PC-9 (cell line): ENCODE results near the gene AVPI1. TPM values are rescaled to one million over a fixed set of nuclear protein-coding genes. Genes with fewer than 3 reads are reported as not detected.

Experiments
- BruUV-seq: library from RNA; stranded (reverse); fragments of 400-500 nt; replicated peaks from 2 replicates; lab custom pipeline; 2021; lab: Mats Ljungman, UMichigan
- CTCF ChIA-PET: fragments of 300-600 bp; sonication (Branson Sonifier 250); formaldehyde crosslinking; loops from one replicate; lab custom pipeline; 2022; ENCODE audit warnings: antibody characterized with exemption; lab: Charles Lee
- POLR2A ChIA-PET: fragments of 300-600 bp; sonication (Branson Sonifier 250); formaldehyde crosslinking; loops from one replicate; lab custom pipeline; 2022; ENCODE audit warnings: antibody characterized with exemption; ENCODE audit not compliant: unreplicated experiment; lab: Charles Lee
- DNase-seq, 2 experiments: peaks; one replicate each; pipeline versions ENCODE4 v3.0.0 to v3.0.0-alpha.2; 2015 to 2022; ENCODE audit warnings: mixed read lengths in 1 of 2
- H2AFZ ChIP-seq: fragments of 200-600 bp; sonication (generic); 2 replicates; pipeline ENCODE4 v1.8.1; 2017; ENCODE audit warnings: antibody characterized with exemption
- H3F3A ChIP-seq: fragments of 200-600 bp; sonication (generic); 2 replicates; pipeline ENCODE4 v1.8.1; 2017; ENCODE audit warnings: antibody characterized with exemption, mild to moderate bottlenecking, low read depth; ENCODE audit not compliant: insufficient read depth
- H3K27ac ChIP-seq: fragments of 200-600 bp; sonication (generic); 2 replicates; pipeline ENCODE4 v1.6.1; 2016; ENCODE audit warnings: mixed run types
- H3K27me3 ChIP-seq: fragments of 200-600 bp; sonication (generic); 2 replicates; pipeline ENCODE4 v1.6.1; 2016; ENCODE audit warnings: low read depth, mixed run types; ENCODE audit not compliant: insufficient read depth
- H3K36me3 ChIP-seq: fragments of 200-600 bp; sonication (generic); 2 replicates; pipeline ENCODE4 v1.6.1; 2016; ENCODE audit warnings: low read depth, mixed run types
- H3K4me1 ChIP-seq: fragments of 200-600 bp; sonication (generic); replicated peaks from 2 replicates; pipeline ENCODE4 v1.6.1; 2016; ENCODE audit warnings: mixed run types; ENCODE audit not compliant: insufficient read depth
- H3K4me2 ChIP-seq: fragments of 200-600 bp; sonication (generic); 2 replicates; pipeline ENCODE4 v1.6.1; 2017; ENCODE audit warnings: mixed run types
- H3K4me3 ChIP-seq: fragments of 200-600 bp; sonication (generic); 2 replicates; pipeline ENCODE4 v1.6.1; 2016; ENCODE audit warnings: mixed run types
- H3K79me2 ChIP-seq: fragments of 200-600 bp; sonication (generic); 2 replicates; pipeline ENCODE4 v1.6.1; 2017; ENCODE audit warnings: low read depth, mixed run types
- H3K9me2 ChIP-seq: fragments of 200-600 bp; sonication (generic); 2 replicates; pipeline ENCODE4 v1.8.1; 2017; ENCODE audit warnings: mild to moderate bottlenecking; ENCODE audit not compliant: insufficient read depth
- H3K9me3 ChIP-seq: fragments of 200-600 bp; sonication (generic); 2 replicates; pipeline ENCODE4 v1.8.1; 2016; ENCODE audit warnings: low read depth; ENCODE audit not compliant: insufficient read depth
- H4K20me1 ChIP-seq: fragments of 200-600 bp; sonication (generic); 2 replicates; pipeline ENCODE4 v1.8.1; 2017; ENCODE audit not compliant: insufficient read depth
- EZH2 ChIP-seq: fragments of 200-600 bp; sonication (generic); IDR thresholded peaks from 2 replicates; pipeline ENCODE4 v1.8.0; 2017; ENCODE audit warnings: antibody characterized with exemption, low read depth
- intact Hi-C: fragments of 100-400 bp; cut with micrococcal nuclease; formaldehyde crosslinking; loops from one replicate; pipeline ENCODE4 v1.10.0; 2022; ENCODE audit not compliant: unreplicated experiment
- total RNA-seq: library from RNA; stranded (reverse); gene quantifications from 2 replicates; pipeline ENCODE4 v1.2.3, GENCODE V29; 2021
- TF ChIP-seq, protein P1 (sequence below): fragments of 200-600 bp; sonication (generic); conservative IDR thresholded peaks from 2 replicates; pipeline ENCODE4 v1.6.1; 2017; ENCODE audit warnings: mixed run types, antibody characterized with exemption, mild to moderate bottlenecking, moderate library complexity

The AVPI1 gene
- total RNA-seq, 1 experiment from 2014 or later = 20.5 TPM

DNA sequence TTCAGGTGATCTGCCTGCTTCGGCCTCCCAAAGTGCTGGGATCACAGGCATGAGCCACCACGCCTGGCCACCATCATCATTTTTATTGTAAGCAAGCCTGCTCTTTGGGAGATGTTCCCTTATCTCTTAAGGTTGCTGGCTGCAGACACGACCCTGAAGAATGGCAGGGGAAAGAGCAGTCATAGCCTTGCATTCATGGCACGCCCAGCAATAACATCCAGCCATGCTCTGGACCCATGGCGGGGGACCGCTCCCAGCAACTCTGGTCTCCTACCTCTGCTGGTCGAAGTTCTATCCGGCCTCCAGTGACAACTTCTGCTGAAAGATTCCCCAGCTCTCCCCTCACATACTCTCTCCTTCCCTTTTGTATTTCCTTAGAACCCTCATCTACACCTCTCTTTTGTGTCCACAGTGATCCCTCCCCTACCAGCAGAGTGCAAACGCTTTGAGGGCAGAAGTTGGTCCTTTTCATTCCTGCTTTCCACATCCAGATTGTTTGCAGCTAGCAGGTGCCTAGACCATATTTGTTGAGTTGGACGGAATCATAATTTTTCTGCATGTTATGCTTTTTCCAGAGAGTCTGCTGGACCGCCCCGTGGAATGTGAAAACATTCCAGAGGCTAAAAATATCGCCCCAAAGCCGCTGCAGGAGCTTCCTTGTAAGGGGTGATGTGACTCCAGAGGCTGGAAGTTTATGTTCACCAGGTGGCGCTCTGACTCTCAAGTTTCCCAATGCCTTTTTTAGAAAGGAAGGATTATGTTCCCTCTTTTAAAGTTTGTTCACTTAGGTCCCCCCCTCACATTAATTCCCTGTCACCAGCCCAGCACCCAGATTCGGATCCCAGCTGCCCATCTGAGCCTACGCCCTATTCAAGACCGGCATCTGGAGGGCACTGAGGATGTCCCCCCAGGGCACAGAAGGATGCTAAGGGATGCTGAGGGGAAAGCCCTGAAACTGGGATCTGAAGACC is 22.2 kb upstream of the AVPI1 start:
- intact Hi-C loops = loop anchor here (1.0 kb wide), 1 partner anchor 22 kb away; no protein-coding TSS in a partner anchor
- POLR2A ChIA-PET = no interaction called here
- Histone ChIP-seq H3K9me3 (no peaks in the 10 kb centered on the region), H2AFZ (no peak overlapping the region), H3F3A (0 out of 2 replicates have a peak, but pooled peaks cover 5% of the 10 kb centered on the region), H3K4me3 (no peak overlapping the region), H3K4me2 (0 out of 2 replicates have a peak overlapping the region, but pooled peaks have one; percentile 26), H4K20me1 (no peaks in the 10 kb centered on the region), H3K9me2 (no peaks in the 10 kb centered on the region), H3K36me3 (no peaks in the 10 kb centered on the region), H3K79me2 (peaks cover 5% of the 10 kb centered on the region), H3K27me3 (no peaks in the 10 kb centered on the region), H3K27ac (no peak overlapping the region), H3K4me1 (peaks cover 9% of the 10 kb centered on the region; the same call in 1 of the 2 replicates)
- DNase-seq = peak; percentile 54 to 56
- TF ChIP-seq, protein P1, sequence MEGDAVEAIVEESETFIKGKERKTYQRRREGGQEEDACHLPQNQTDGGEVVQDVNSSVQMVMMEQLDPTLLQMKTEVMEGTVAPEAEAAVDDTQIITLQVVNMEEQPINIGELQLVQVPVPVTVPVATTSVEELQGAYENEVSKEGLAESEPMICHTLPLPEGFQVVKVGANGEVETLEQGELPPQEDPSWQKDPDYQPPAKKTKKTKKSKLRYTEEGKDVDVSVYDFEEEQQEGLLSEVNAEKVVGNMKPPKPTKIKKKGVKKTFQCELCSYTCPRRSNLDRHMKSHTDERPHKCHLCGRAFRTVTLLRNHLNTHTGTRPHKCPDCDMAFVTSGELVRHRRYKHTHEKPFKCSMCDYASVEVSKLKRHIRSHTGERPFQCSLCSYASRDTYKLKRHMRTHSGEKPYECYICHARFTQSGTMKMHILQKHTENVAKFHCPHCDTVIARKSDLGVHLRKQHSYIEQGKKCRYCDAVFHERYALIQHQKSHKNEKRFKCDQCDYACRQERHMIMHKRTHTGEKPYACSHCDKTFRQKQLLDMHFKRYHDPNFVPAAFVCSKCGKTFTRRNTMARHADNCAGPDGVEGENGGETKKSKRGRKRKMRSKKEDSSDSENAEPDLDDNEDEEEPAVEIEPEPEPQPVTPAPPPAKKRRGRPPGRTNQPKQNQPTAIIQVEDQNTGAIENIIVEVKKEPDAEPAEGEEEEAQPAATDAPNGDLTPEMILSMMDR = peak; percentile 69
- no peak for TF ChIP-seq EZH2
- BruUV-seq = no TSS peak
- CTCF ChIA-PET = interaction anchor here (0.7 to 1.4 kb wide), 5 partner anchors 8 to 26 kb away, joined by 3 to 12 read pairs (median 3); no protein-coding TSS in a partner anchor

DNA sequence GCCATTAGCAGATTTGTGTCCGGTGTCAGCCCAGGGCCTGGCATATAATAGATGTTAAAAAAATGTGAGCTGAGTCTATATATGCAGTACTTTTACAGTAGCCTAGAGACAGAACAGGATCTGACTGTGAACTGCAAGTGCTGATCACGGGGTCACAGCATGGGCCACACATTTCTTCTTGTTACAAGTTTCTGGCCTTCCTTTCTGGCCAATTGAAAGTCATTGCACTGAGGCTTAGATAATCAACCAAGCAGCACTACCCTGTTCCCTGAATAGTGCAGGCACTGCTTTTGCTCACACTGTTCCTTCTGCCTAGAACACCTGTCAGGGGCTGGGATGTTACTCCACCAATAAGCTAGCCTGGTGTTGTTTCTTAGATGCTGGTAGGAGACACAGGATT is 21.1 kb upstream of the AVPI1 start:
- Histone ChIP-seq H3K9me2 (no peaks in the 10 kb centered on the region), H3K4me2 (no peak overlapping the region), H3K79me2 (peaks cover 4% of the 10 kb centered on the region; the same call in 1 of the 2 replicates), H4K20me1 (no peaks in the 10 kb centered on the region), H3K27ac (no peak overlapping the region), H3K36me3 (no peaks in the 10 kb centered on the region), H3F3A (0 out of 2 replicates have a peak, but pooled peaks cover 5% of the 10 kb centered on the region), H3K27me3 (no peaks in the 10 kb centered on the region), H3K4me3 (no peak overlapping the region), H3K9me3 (no peaks in the 10 kb centered on the region), H2AFZ (no peak overlapping the region), H3K4me1 (peaks cover 9% of the 10 kb centered on the region; the same call in 1 of the 2 replicates)
- POLR2A ChIA-PET = interaction anchor here (0.7 kb wide), 1 partner anchor 18 kb away, joined by 3 read pairs; no protein-coding TSS in a partner anchor
- DNase-seq = no peak
- TF ChIP-seq, protein P1 = no peak
- no peak for TF ChIP-seq EZH2
- intact Hi-C loops = no loop called here
- CTCF ChIA-PET = no interaction called here
- no TSS peak for BruUV-seq

DNA sequence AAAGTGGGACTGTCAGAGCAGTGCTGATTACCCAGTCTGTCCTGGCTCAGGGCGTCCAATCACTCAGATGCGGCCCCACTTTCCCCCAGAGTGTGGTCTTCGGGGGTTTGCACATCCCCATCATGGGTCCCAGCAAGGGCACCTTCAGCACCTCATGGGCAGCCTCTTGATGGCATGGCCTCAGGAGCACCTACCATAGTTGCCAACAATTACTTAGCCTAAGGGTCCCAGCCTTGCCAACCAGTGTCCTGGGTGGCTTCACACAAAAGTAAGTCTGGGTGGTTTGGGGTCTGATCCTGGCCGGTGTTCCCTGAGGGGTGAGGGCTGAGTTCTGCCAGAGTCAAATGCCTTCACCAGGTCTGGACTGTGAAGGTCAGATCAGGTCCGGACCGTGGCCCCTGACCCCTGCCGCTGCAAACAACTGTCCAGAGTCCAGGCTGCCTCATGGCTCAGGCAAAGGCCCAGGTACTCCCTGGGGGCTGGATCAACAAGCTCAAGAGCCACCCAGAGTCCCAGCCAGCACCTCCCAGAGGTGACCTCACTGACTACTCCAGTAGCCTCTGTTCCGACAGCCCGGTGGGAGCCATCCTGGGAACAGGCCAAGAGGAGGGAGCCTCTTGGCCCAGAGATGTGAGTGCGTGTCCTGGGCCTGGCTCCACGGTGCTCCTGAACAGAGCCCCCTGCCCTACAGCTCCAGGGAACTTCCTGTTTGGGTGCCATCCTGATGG is 20.3 kb upstream of the AVPI1 start:
- Histone ChIP-seq H3K4me3 (no peak overlapping the region), H3K79me2 (no peaks in the 10 kb centered on the region), H3F3A (0 out of 2 replicates have a peak, but pooled peaks cover 5% of the 10 kb centered on the region), H3K9me3 (no peaks in the 10 kb centered on the region), H3K9me2 (no peaks in the 10 kb centered on the region), H3K27me3 (no peaks in the 10 kb centered on the region), H2AFZ (no peak overlapping the region), H3K4me1 (0 out of 2 replicates have a peak, but pooled peaks cover 9% of the 10 kb centered on the region), H3K36me3 (no peaks in the 10 kb centered on the region), H4K20me1 (no peaks in the 10 kb centered on the region), H3K4me2 (no peak overlapping the region), H3K27ac (no peak overlapping the region)
- DNase-seq = no peak
- TF ChIP-seq EZH2 = no peak
- TF ChIP-seq, protein P1 = no peak
- ChIA-PET CTCF (no interaction called here), POLR2A (no interaction called here)
- BruUV-seq = no TSS peak
- intact Hi-C loops = no loop called here
